ENCODE measurements around the gene TAS2R1.

DNA sequence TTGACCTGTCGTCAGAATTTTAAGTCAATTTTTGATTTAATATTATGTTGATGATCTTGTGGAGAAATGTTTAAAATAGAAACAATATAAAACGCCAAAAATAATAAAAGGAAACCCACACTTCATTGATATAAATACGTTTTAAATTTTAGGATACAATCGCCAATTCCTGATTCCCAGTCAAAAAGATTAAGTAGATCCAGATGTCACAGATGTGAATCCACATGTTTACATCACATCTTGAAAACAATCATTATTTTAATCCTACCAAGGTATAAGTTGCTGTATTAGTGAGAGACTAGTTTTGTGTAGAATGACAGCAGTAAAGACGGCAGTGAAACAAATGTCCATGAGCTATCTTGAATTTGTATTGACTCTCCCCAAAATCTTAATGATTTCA is 4.9 kb downstream of the TAS2R1 start:
- TF ChIP-seq, protein P1, sequence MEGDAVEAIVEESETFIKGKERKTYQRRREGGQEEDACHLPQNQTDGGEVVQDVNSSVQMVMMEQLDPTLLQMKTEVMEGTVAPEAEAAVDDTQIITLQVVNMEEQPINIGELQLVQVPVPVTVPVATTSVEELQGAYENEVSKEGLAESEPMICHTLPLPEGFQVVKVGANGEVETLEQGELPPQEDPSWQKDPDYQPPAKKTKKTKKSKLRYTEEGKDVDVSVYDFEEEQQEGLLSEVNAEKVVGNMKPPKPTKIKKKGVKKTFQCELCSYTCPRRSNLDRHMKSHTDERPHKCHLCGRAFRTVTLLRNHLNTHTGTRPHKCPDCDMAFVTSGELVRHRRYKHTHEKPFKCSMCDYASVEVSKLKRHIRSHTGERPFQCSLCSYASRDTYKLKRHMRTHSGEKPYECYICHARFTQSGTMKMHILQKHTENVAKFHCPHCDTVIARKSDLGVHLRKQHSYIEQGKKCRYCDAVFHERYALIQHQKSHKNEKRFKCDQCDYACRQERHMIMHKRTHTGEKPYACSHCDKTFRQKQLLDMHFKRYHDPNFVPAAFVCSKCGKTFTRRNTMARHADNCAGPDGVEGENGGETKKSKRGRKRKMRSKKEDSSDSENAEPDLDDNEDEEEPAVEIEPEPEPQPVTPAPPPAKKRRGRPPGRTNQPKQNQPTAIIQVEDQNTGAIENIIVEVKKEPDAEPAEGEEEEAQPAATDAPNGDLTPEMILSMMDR (IDR thresholded peaks at IDR 0.05), result no peak
- TF ChIP-seq POLR2A (IDR thresholded peaks at IDR 0.05), result no peak
